ENCODE data around the gene FLT1. TPM values are rescaled to one million over a fixed set of nuclear protein-coding genes. Genes with fewer than 3 reads are reported as not detected.

The FLT1 gene
- total RNA-seq, 3 donors from 2014 or later: 17.0 to 44.6 (median 29.0) TPM

GRCh38 chr13:28326056-28326455, 168.9 kb downstream of the FLT1 start:
- no peaks in the 10 kb centered on the region for H3K27me3 ChIP-seq
- no peaks in the 10 kb centered on the region for H3K36me3 ChIP-seq
- no peak for DNase-seq (ENCODE audit: low spot score in 2 of 2)
- intact Hi-C loops (cut with DNase I; ENCODE audit: low total_unique reads): loop anchor here (5.0 kb wide), 1 partner anchor 94 kb away; no protein-coding TSS in a partner anchor
- no peak overlapping the region for H3K27ac ChIP-seq
- no peaks in the 10 kb centered on the region for H3K9me3 ChIP-seq
- H3K4me1 ChIP-seq: peaks cover 0 to 2% of the 10 kb centered on the region in 2 donors
- TF ChIP-seq POLR2AphosphoS5 (IDR thresholded peaks at IDR 0.05): no peak
- no peak for TF ChIP-seq CTCF (IDR thresholded peaks at IDR 0.05)
- no peak for TF ChIP-seq POLR2A (IDR thresholded peaks at IDR 0.05)
- H3K4me3 ChIP-seq: no peak overlapping the region

- H3K36me3 ChIP-seq: no peaks in the 10 kb centered on the region
- no peak for TF ChIP-seq POLR2AphosphoS5 (IDR thresholded peaks at IDR 0.05)
- TF ChIP-seq POLR2A (IDR thresholded peaks at IDR 0.05): no peak
- TF ChIP-seq CTCF (IDR thresholded peaks at IDR 0.05): no peak
- intact Hi-C loops (cut with DNase I; ENCODE audit: low total_unique reads): loop anchor here (5.0 kb wide), 1 partner anchor 93 kb away; no protein-coding TSS in a partner anchor
- H3K9me3 ChIP-seq: no peaks in the 10 kb centered on the region
- no peak for DNase-seq (ENCODE audit: low spot score in 2 of 2)
- H3K4me3 ChIP-seq: no peak overlapping the region
- peaks cover 0 to 2% of the 10 kb centered on the region in 2 donors for H3K4me1 ChIP-seq
- no peak overlapping the region for H3K27ac ChIP-seq
- no peaks in the 10 kb centered on the region for H3K27me3 ChIP-seq
Observed at GRCh38 chr13:28325022-28325421, 169.9 kb downstream of the FLT1 start.

GRCh38 chr13:28324181-28324789, 170.6 kb downstream of the FLT1 start:
- Histone ChIP-seq H3K4me1 (peaks cover 0 to 2% of the 10 kb centered on the region in 2 donors), H3K27me3 (no peaks in the 10 kb centered on the region), H3K27ac (no peak overlapping the region), H3K36me3 (no peaks in the 10 kb centered on the region), H3K4me3 (no peak overlapping the region), H3K9me3 (no peaks in the 10 kb centered on the region)
- intact Hi-C loops (cut with DNase I; ENCODE audit: low total_unique reads): no loop called here
- DNase-seq (ENCODE audit: low spot score in 2 of 2): no peak
- no peak for TF ChIP-seq POLR2A (IDR thresholded peaks at IDR 0.05)
- no peak for TF ChIP-seq POLR2AphosphoS5 (IDR thresholded peaks at IDR 0.05)
- peak; percentile 20 to 59 (median 54) for TF ChIP-seq CTCF (IDR thresholded peaks at IDR 0.05)

GRCh38 chr13:28322256-28322905, 172.5 kb downstream of the FLT1 start:
- Histone ChIP-seq H3K27me3 (no peaks in the 10 kb centered on the region), H3K36me3 (no peaks in the 10 kb centered on the region), H3K4me1 (peaks cover 0 to 2% of the 10 kb centered on the region in 2 donors), H3K9me3 (no peaks in the 10 kb centered on the region), H3K4me3 (no peak overlapping the region), H3K27ac (peak overlapping the region in 1 of 2 donors; percentile 38)
- TF ChIP-seq POLR2A (IDR thresholded peaks at IDR 0.05) (no peak), CTCF (IDR thresholded peaks at IDR 0.05) (no peak), POLR2AphosphoS5 (IDR thresholded peaks at IDR 0.05) (no peak)
- no peak for DNase-seq (ENCODE audit: low spot score in 2 of 2)
- intact Hi-C loops (cut with DNase I; ENCODE audit: low total_unique reads): no loop called here

GRCh38 chr13:28321756-28322155, 173.2 kb downstream of the FLT1 start:
- no peak for TF ChIP-seq POLR2A (IDR thresholded peaks at IDR 0.05)
- no peak for TF ChIP-seq POLR2AphosphoS5 (IDR thresholded peaks at IDR 0.05)
- no peak for TF ChIP-seq CTCF (IDR thresholded peaks at IDR 0.05)
- intact Hi-C loops (cut with DNase I; ENCODE audit: low total_unique reads): no loop called here

More at GRCh38 chr13:28321756-28322155, 173.2 kb downstream of the FLT1 start:
- Histone ChIP-seq H3K27ac (peak overlapping the region in 1 of 2 donors; percentile 38), H3K9me3 (no peaks in the 10 kb centered on the region), H3K4me1 (peaks cover 0 to 2% of the 10 kb centered on the region in 2 donors), H3K4me3 (no peak overlapping the region), H3K36me3 (no peaks in the 10 kb centered on the region), H3K27me3 (no peaks in the 10 kb centered on the region)
- DNase-seq (ENCODE audit: low spot score in 2 of 2): no peak

Data from breast epithelium (tissue), 4 donors.